HG03159 (cell line): ENCODE measurements around the gene ARHGAP40.

Experiments
- ATAC-seq: cut with Tn5 transposase; IDR thresholded peaks from one replicate; pipeline ENCODE4 v1.9.1; 2021; ENCODE audit warnings: mild to moderate bottlenecking, moderate library complexity; ENCODE audit not compliant: unreplicated experiment

Gene ARHGAP40

GRCh38 chr20:38617011-38617829, 15.6 kb downstream of the ARHGAP40 start:
- ATAC-seq = no peak

- ATAC-seq = no peak
Measured at GRCh38 chr20:38617830-38618196, 16.2 kb downstream of the ARHGAP40 start.

GRCh38 chr20:38620441-38620840, 18.8 kb downstream of the ARHGAP40 start:
- no peak for ATAC-seq

GRCh38 chr20:38623061-38623460, 21.5 kb downstream of the ARHGAP40 start:
- ATAC-seq = no peak

- ATAC-seq = no peak
Measured at GRCh38 chr20:38624084-38624483, 22.5 kb downstream of the ARHGAP40 start.

GRCh38 chr20:38625896-38626295, 24.3 kb downstream of the ARHGAP40 start:
- no peak for ATAC-seq

- no peak for ATAC-seq
Measured at GRCh38 chr20:38626921-38627659, 25.5 kb downstream of the ARHGAP40 start.

- no peak for ATAC-seq
Measured at GRCh38 chr20:38628580-38629470, 27.2 kb downstream of the ARHGAP40 start.

GRCh38 chr20:38629979-38630378, 28.4 kb downstream of the ARHGAP40 start:
- no peak for ATAC-seq

GRCh38 chr20:38630727-38631126, 29.1 kb downstream of the ARHGAP40 start:
- ATAC-seq = no peak

GRCh38 chr20:38631155-38632022, 29.8 kb downstream of the ARHGAP40 start:
- ATAC-seq = no peak

GRCh38 chr20:38633577-38634093, 32.0 kb downstream of the ARHGAP40 start:
- ATAC-seq = no peak

GRCh38 chr20:38635721-38636288, 34.2 kb downstream of the ARHGAP40 start:
- no peak for ATAC-seq

GRCh38 chr20:38640521-38640920, 38.9 kb downstream of the ARHGAP40 start:
- no peak for ATAC-seq

GRCh38 chr20:38642498-38642897, 40.9 kb downstream of the ARHGAP40 start:
- ATAC-seq = no peak

GRCh38 chr20:38644588-38645260, 43.1 kb downstream of the ARHGAP40 start:
- ATAC-seq = no peak

- ATAC-seq = no peak
Measured at GRCh38 chr20:38645351-38645750, 43.7 kb downstream of the ARHGAP40 start.

- peak; percentile 85 for ATAC-seq
Measured at GRCh38 chr20:38645980-38646858, 44.6 kb downstream of the ARHGAP40 start.
